Measurements from ENCODE around the gene KRT7. TPM values are rescaled to one million over a fixed set of nuclear protein-coding genes. Genes with fewer than 3 reads are reported as not detected.
A peak's percentile ranks its signal among the peaks of the same experiment; 100 is the strongest.

Gene KRT7
- total RNA-seq, 4 donors from 2014 or later, result 95.8 to 176 (median 123) TPM

DNA sequence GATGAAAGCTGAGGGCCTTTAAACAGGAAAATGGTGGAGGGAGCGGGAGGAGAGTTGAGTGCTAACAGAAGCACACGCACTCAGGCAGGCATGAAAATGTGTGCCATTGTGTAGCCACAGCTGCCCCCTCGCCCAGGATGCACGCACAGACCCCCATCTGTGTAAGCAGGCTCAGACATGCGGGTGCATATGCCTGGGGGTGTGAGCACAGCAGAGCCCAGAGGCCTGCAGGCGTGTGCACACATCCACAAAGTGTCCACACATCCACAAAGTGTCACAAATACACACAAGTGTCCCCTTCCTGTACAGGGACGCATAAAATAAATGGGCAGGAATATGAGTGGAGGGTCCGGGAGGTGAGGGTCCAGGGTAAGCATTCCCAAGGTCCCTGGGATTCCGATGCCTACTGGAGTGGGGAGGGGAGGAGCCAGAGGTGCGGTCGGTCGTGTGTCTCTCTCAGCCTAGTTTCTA, 805 bp upstream of the KRT7 start:
- TF ChIP-seq POLR2A (IDR thresholded peaks at IDR 0.05) (no peak), POLR2AphosphoS5 (IDR thresholded peaks at IDR 0.05) (no peak), EP300 (IDR thresholded peaks at IDR 0.05) (no peak)
- TF ChIP-seq, protein P1, sequence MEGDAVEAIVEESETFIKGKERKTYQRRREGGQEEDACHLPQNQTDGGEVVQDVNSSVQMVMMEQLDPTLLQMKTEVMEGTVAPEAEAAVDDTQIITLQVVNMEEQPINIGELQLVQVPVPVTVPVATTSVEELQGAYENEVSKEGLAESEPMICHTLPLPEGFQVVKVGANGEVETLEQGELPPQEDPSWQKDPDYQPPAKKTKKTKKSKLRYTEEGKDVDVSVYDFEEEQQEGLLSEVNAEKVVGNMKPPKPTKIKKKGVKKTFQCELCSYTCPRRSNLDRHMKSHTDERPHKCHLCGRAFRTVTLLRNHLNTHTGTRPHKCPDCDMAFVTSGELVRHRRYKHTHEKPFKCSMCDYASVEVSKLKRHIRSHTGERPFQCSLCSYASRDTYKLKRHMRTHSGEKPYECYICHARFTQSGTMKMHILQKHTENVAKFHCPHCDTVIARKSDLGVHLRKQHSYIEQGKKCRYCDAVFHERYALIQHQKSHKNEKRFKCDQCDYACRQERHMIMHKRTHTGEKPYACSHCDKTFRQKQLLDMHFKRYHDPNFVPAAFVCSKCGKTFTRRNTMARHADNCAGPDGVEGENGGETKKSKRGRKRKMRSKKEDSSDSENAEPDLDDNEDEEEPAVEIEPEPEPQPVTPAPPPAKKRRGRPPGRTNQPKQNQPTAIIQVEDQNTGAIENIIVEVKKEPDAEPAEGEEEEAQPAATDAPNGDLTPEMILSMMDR (IDR thresholded peaks at IDR 0.05), result no peak
- peaks cover 40% of the 10 kb centered on the region for H3K4me1 ChIP-seq
- H3K9me3 ChIP-seq, result no peaks in the 10 kb centered on the region
- peak in 1 of 2 donors; percentile 50 for DNase-seq (ENCODE audit: low spot score in 2 of 2)
- peaks cover 28% of the 10 kb centered on the region for H3K27me3 ChIP-seq
- WGBS, result 66% methylated on average over 12 of the region's 12 CpGs
- peak overlapping the region; percentile 57 for H3K27ac ChIP-seq
- no peaks in the 10 kb centered on the region for H3K36me3 ChIP-seq
- peak overlapping the region; percentile 38 for H3K4me3 ChIP-seq

DNA sequence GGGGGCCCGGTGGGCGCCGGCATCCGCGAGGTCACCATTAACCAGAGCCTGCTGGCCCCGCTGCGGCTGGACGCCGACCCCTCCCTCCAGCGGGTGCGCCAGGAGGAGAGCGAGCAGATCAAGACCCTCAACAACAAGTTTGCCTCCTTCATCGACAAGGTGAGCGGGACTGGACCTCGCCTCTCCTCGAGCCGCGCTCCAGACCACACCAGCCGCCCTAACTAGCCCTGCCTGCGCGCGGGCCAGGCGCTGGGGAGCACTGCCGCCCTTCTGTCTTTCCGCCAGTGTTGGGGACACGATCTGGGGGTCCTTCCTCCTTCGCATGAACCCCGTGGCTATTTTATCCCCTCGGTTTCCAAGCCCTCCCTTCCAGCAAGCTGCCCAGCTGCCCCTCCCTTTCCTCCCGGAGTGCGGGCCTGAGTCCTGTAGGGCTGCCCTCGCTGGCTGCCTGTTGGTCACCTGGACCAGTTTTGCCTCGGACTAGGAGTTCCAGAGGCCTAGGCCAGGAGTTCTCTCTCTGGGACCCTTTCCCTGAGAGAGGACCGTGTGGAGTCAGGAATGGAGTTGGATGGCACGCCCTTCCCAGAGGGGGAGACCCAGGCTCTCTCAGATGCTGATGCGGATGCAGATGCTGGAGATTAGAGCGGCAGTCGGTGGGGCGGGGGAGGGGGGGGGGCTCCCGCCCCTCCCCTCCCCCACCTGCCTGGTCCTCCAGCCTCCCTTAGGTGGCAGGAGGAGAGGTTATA, 592 bp downstream of the KRT7 start:
- peak overlapping the region; percentile 57 for H3K27ac ChIP-seq
- H3K4me3 ChIP-seq, result peak overlapping the region; percentile 38
- 34% methylated on average over 23 of the region's 40 CpGs for WGBS
- H3K27me3 ChIP-seq, result peaks cover 28% of the 10 kb centered on the region
- peak in 1 of 2 donors; percentile 38 for DNase-seq (ENCODE audit: low spot score in 2 of 2)
- TF ChIP-seq, protein P1 (IDR thresholded peaks at IDR 0.05), result no peak
- TF ChIP-seq EP300 (IDR thresholded peaks at IDR 0.05), result no peak
- TF ChIP-seq POLR2A (IDR thresholded peaks at IDR 0.05), result no peak
- TF ChIP-seq POLR2AphosphoS5 (IDR thresholded peaks at IDR 0.05), result no peak
- H3K9me3 ChIP-seq, result no peaks in the 10 kb centered on the region
- peaks cover 40% of the 10 kb centered on the region for H3K4me1 ChIP-seq
- no peaks in the 10 kb centered on the region for H3K36me3 ChIP-seq

DNA sequence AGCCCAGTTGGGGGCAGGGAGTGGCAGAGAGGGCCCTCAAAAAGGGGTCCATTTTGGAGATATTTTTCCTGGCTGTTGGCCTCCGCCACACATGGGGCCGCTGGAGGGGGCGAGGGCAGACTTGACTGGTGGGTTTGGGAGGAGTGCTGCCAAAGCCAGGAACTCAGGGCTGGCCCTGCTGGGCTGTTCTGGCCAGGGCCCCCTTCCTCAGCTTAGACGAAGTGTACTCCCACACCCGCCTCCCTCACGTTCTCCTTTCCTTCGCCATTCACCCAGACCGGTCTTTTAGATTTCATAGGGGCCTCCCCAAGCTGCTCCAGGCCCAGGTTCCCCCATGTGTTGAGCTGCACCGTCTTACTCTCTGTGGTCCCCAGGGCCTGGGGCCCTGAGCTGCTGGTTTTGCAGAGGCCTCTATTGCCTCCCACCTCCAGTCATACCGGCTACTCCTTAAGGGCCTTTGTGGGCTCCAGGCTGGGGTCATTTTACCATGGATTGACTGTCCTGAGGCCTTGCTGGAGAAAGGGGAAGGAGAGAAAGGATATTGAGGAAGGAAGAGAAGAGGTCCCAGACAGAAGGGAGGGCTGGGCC, 1.3 kb downstream of the KRT7 start:
- Histone ChIP-seq H3K27ac (no peak overlapping the region), H3K9me3 (no peaks in the 10 kb centered on the region), H3K4me3 (peak overlapping the region; percentile 38), H3K27me3 (peaks cover 28% of the 10 kb centered on the region), H3K4me1 (peaks cover 40% of the 10 kb centered on the region), H3K36me3 (no peaks in the 10 kb centered on the region)
- 82% methylated on average over 9 of the region's 10 CpGs for WGBS
- no peak for TF ChIP-seq POLR2AphosphoS5 (IDR thresholded peaks at IDR 0.05)
- TF ChIP-seq, protein P1 (IDR thresholded peaks at IDR 0.05), result no peak
- no peak for TF ChIP-seq EP300 (IDR thresholded peaks at IDR 0.05)
- no peak for TF ChIP-seq POLR2A (IDR thresholded peaks at IDR 0.05)
- DNase-seq (ENCODE audit: low spot score in 2 of 2), result peak in 1 of 2 donors; percentile 53

DNA sequence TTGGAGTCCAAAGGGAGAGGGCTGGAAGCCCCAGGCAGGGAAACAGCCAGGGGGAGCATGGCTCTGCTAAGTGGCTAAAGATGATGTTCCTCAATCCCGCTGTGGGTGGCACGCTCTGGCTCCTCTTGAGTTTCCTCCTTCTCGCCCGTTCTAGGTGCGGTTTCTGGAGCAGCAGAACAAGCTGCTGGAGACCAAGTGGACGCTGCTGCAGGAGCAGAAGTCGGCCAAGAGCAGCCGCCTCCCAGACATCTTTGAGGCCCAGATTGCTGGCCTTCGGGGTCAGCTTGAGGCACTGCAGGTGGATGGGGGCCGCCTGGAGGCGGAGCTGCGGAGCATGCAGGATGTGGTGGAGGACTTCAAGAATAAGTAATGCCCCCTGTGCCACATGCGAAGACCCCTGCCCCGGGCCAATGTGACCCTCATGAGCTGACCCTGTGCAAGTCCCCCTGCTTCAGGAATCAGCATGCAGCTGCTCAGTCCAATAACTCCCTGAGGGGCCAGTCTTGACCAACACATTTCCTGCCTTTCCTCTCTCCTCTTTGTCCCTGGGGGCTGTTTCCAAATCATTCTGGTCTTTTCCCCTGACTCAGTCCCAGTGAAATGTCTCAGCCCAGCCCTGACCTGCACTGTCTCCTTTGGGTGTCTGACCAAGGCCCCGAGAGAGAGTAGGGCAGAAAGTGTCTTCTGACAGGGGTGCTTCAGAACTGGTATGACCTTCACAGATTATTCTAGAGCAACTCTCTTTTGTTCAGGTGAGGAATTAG, 2.1 kb downstream of the KRT7 start:
- no peak for TF ChIP-seq POLR2A (IDR thresholded peaks at IDR 0.05)
- TF ChIP-seq POLR2AphosphoS5 (IDR thresholded peaks at IDR 0.05), result no peak
- no peak for TF ChIP-seq EP300 (IDR thresholded peaks at IDR 0.05)
- TF ChIP-seq, protein P1 (IDR thresholded peaks at IDR 0.05), result no peak
- Histone ChIP-seq H3K4me3 (peak overlapping the region; percentile 38), H3K9me3 (no peaks in the 10 kb centered on the region), H3K36me3 (no peaks in the 10 kb centered on the region), H3K27ac (no peak overlapping the region), H3K4me1 (peaks cover 36% of the 10 kb centered on the region), H3K27me3 (peaks cover 28% of the 10 kb centered on the region)
- DNase-seq (ENCODE audit: low spot score in 2 of 2), result peak in 1 of 2 donors; percentile 61
- 88% methylated on average over 15 of the region's 15 CpGs for WGBS

Measured in suprapubic skin (tissue), 4 donors.